MG63 (cell line): Measurements from ENCODE around the gene FAM120A. TPM values are rescaled to one million over a fixed set of nuclear protein-coding genes. Genes with fewer than 3 reads are reported as not detected.
"Not testable (repeated sequence)": the region's sequence is repeated elsewhere in the genome, so short reads cannot be mapped to it uniquely, and the experiment has no call there.

Source experiments
- DNase-seq: peaks from one replicate; pipeline ENCODE4 v3.0.0-alpha.2; 2020
- H3K27me3 ChIP-seq: fragments of 250-450 bp; sonication (Bioruptor Pico); 2 replicates; pipeline ENCODE4 v1.5.1; 2020; ENCODE audit warnings: mild to moderate bottlenecking, moderate library complexity
- H3K36me3 ChIP-seq: fragments of 250-450 bp; sonication (Bioruptor Pico); 2 replicates; pipeline ENCODE4 v1.5.1; 2020; ENCODE audit warnings: mild to moderate bottlenecking, moderate library complexity
- H3K4me3 ChIP-seq: fragments of 250-450 bp; sonication (Bioruptor Pico); 2 replicates; pipeline ENCODE4 v1.5.1; 2020; ENCODE audit warnings: mild to moderate bottlenecking, moderate library complexity
- H3K9me3 ChIP-seq: fragments of 250-450 bp; sonication (Bioruptor Pico); 2 replicates; pipeline ENCODE4 v1.5.1; 2020; ENCODE audit warnings: mild to moderate bottlenecking, moderate library complexity
- total RNA-seq: library from RNA; depleted of rRNA; stranded (reverse); fragments of >200 nt; shearing (Covaris generic); gene quantifications from 2 replicates; pipeline ENCODE4 v1.2.3, GENCODE V29; 2014; ENCODE audit warnings: low replicate concordance

FAM120A gene
- total RNA-seq, 1 experiment from 2014 or later: 44.1 TPM

GRCh38 chr9:93437996-93438395, 13.5 kb upstream of the FAM120A start:
- H3K9me3 ChIP-seq: no peaks in the 10 kb centered on the region
- H3K4me3 ChIP-seq: no peak overlapping the region
- DNase-seq: no peak
- H3K27me3 ChIP-seq: no peaks in the 10 kb centered on the region
- H3K36me3 ChIP-seq: no peaks in the 10 kb centered on the region

- not testable (repeated sequence) for H3K27me3 ChIP-seq, DNase-seq, H3K4me3 ChIP-seq, H3K9me3 ChIP-seq, H3K36me3 ChIP-seq
Observed at GRCh38 chr9:93439301-93439700, 12.2 kb upstream of the FAM120A start.

GRCh38 chr9:93440896-93441580, 10.4 kb upstream of the FAM120A start:
- H3K27me3 ChIP-seq: no peaks in the 10 kb centered on the region
- DNase-seq: no peak

GRCh38 chr9:93446073-93446472, 5.4 kb upstream of the FAM120A start:
- Histone ChIP-seq H3K9me3 (no peaks in the 10 kb centered on the region), H3K27me3 (no peaks in the 10 kb centered on the region), H3K36me3 (peaks cover 33% of the 10 kb centered on the region), H3K4me3 (no peak overlapping the region)
- DNase-seq: no peak

More at GRCh38 chr9:93440896-93441580, 10.4 kb upstream of the FAM120A start:
- no peak overlapping the region for H3K4me3 ChIP-seq
- no peaks in the 10 kb centered on the region for H3K36me3 ChIP-seq
- H3K9me3 ChIP-seq: no peaks in the 10 kb centered on the region

GRCh38 chr9:93447655-93448054, 3.8 kb upstream of the FAM120A start:
- no peak overlapping the region for H3K4me3 ChIP-seq
- H3K9me3 ChIP-seq: no peaks in the 10 kb centered on the region
- DNase-seq: no peak
- no peaks in the 10 kb centered on the region for H3K27me3 ChIP-seq
- H3K36me3 ChIP-seq: peaks cover 39% of the 10 kb centered on the region

- peak; percentile 61 for DNase-seq
- Histone ChIP-seq H3K27me3 (no peaks in the 10 kb centered on the region), H3K9me3 (no peaks in the 10 kb centered on the region), H3K4me3 (peak overlapping the region; percentile 62), H3K36me3 (peaks cover 62% of the 10 kb centered on the region)
Observed at GRCh38 chr9:93451849-93452709, 594 bp downstream of the FAM120A start.

- peaks cover 59% of the 10 kb centered on the region for H3K36me3 ChIP-seq
- DNase-seq: no peak
- H3K4me3 ChIP-seq: peak overlapping the region; percentile 62
Observed at GRCh38 chr9:93452710-93453046, 1.2 kb downstream of the FAM120A start.

GRCh38 chr9:93453047-93453914, 1.8 kb downstream of the FAM120A start, which contains the start of gene FAM120AOS:
FAM120AOS (minus strand) TSS chr9:93453581; CDS start chr9:93452709, 872 bp downstream.
- Histone ChIP-seq H3K36me3 (peaks cover 60% of the 10 kb centered on the region), H3K27me3 (no peaks in the 10 kb centered on the region), H3K9me3 (no peaks in the 10 kb centered on the region), H3K4me3 (peak within 1 kb of the TSS; percentile 62)
- peak; percentile 95 for DNase-seq

More at GRCh38 chr9:93452710-93453046, 1.2 kb downstream of the FAM120A start:
- Histone ChIP-seq H3K9me3 (no peaks in the 10 kb centered on the region), H3K27me3 (no peaks in the 10 kb centered on the region)

- Histone ChIP-seq H3K9me3 (no peaks in the 10 kb centered on the region), H3K4me3 (no peak overlapping the region), H3K36me3 (peaks cover 46% of the 10 kb centered on the region), H3K27me3 (no peaks in the 10 kb centered on the region)
- no peak for DNase-seq
Observed at GRCh38 chr9:93456022-93456421, 4.5 kb downstream of the FAM120A start.

- no peak for DNase-seq
Observed at GRCh38 chr9:93456504-93456903, 5.0 kb downstream of the FAM120A start.

GRCh38 chr9:93457006-93457405, 5.5 kb downstream of the FAM120A start:
- H3K4me3 ChIP-seq: no peak overlapping the region

More at GRCh38 chr9:93456504-93456903, 5.0 kb downstream of the FAM120A start:
- peaks cover 46% of the 10 kb centered on the region for H3K36me3 ChIP-seq
- H3K9me3 ChIP-seq: no peaks in the 10 kb centered on the region
- H3K27me3 ChIP-seq: no peaks in the 10 kb centered on the region
- H3K4me3 ChIP-seq: no peak overlapping the region

GRCh38 chr9:93458712-93459111, 7.2 kb downstream of the FAM120A start:
- H3K27me3 ChIP-seq: no peaks in the 10 kb centered on the region
- DNase-seq: no peak
- H3K9me3 ChIP-seq: no peaks in the 10 kb centered on the region

More at GRCh38 chr9:93457006-93457405, 5.5 kb downstream of the FAM120A start:
- DNase-seq: no peak
- H3K36me3 ChIP-seq: peaks cover 46% of the 10 kb centered on the region
- no peaks in the 10 kb centered on the region for H3K27me3 ChIP-seq
- no peaks in the 10 kb centered on the region for H3K9me3 ChIP-seq

GRCh38 chr9:93459432-93459847, 8.0 kb downstream of the FAM120A start:
- Histone ChIP-seq H3K9me3 (no peaks in the 10 kb centered on the region), H3K27me3 (no peaks in the 10 kb centered on the region), H3K36me3 (peaks cover 28% of the 10 kb centered on the region), H3K4me3 (no peak overlapping the region)
- no peak for DNase-seq

More at GRCh38 chr9:93458712-93459111, 7.2 kb downstream of the FAM120A start:
- Histone ChIP-seq H3K4me3 (no peak overlapping the region), H3K36me3 (peaks cover 33% of the 10 kb centered on the region)

GRCh38 chr9:93460689-93461413, 9.4 kb downstream of the FAM120A start:
- H3K9me3 ChIP-seq: no peaks in the 10 kb centered on the region
- H3K27me3 ChIP-seq: no peaks in the 10 kb centered on the region
- peaks cover 21% of the 10 kb centered on the region for H3K36me3 ChIP-seq
- DNase-seq: no peak
- H3K4me3 ChIP-seq: no peak overlapping the region

GRCh38 chr9:93461414-93461743, 9.9 kb downstream of the FAM120A start:
- Histone ChIP-seq H3K36me3 (peaks cover 17% of the 10 kb centered on the region), H3K9me3 (no peaks in the 10 kb centered on the region), H3K4me3 (no peak overlapping the region), H3K27me3 (no peaks in the 10 kb centered on the region)
- no peak for DNase-seq

GRCh38 chr9:93461821-93462220, 10.3 kb downstream of the FAM120A start:
- Histone ChIP-seq H3K27me3 (no peaks in the 10 kb centered on the region), H3K36me3 (peaks cover 12% of the 10 kb centered on the region), H3K4me3 (no peak overlapping the region), H3K9me3 (no peaks in the 10 kb centered on the region)
- DNase-seq: no peak
